ENCODE results near the gene CEACAM8.

DNA sequence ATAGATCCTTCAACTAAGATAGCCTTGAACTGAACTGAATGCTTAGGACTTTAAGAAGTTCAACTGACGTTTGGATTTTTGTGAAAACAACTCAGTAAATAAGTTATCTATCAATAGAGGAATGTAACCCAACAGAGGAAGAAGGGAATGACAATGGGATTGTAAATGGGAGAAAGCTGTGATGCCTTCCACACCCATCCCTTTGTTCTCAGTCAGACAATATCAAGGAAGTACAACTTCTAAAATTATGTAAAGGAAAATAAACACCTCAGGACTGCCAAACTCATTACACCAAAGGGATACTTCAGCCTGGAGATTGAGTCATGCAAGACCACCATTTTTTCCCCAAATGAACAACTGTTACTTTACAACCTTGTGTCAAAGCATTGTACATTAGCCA is 21.1 kb downstream of the CEACAM8 start:
- TF ChIP-seq, protein P1, sequence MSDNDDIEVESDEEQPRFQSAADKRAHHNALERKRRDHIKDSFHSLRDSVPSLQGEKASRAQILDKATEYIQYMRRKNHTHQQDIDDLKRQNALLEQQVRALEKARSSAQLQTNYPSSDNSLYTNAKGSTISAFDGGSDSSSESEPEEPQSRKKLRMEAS (IDR thresholded peaks at IDR 0.05; ENCODE audit: insufficient read depth, insufficient read length), result no peak
- TF ChIP-seq, protein P2, sequence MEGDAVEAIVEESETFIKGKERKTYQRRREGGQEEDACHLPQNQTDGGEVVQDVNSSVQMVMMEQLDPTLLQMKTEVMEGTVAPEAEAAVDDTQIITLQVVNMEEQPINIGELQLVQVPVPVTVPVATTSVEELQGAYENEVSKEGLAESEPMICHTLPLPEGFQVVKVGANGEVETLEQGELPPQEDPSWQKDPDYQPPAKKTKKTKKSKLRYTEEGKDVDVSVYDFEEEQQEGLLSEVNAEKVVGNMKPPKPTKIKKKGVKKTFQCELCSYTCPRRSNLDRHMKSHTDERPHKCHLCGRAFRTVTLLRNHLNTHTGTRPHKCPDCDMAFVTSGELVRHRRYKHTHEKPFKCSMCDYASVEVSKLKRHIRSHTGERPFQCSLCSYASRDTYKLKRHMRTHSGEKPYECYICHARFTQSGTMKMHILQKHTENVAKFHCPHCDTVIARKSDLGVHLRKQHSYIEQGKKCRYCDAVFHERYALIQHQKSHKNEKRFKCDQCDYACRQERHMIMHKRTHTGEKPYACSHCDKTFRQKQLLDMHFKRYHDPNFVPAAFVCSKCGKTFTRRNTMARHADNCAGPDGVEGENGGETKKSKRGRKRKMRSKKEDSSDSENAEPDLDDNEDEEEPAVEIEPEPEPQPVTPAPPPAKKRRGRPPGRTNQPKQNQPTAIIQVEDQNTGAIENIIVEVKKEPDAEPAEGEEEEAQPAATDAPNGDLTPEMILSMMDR (IDR thresholded peaks at IDR 0.05; ENCODE audit: extremely low read depth in 1 of 2, insufficient read depth in 1 of 2, low read depth in 1 of 2, low read length in 2 of 2), result no peak
- TF ChIP-seq POLR2AphosphoS5 (IDR thresholded peaks at IDR 0.05; ENCODE audit: insufficient read depth, low read depth, low read length) (no peak), POLR2A (IDR thresholded peaks at IDR 0.05; ENCODE audit: low read depth, low read length) (no peak), EZH2 (IDR thresholded peaks at IDR 0.05; ENCODE audit: borderline replicate concordance, low read depth, low read length, severe bottlenecking) (no peak)

All from endothelial cell of umbilical vein (primary cell).